NCI-H774 (cell line): ENCODE results near the gene STXBP1.

Source experiments
- DNase-seq: peaks from one replicate; lab custom pipeline; 2025; lab: John Stamatoyannopoulos, UW

STXBP1 gene

GRCh38 chr9:127715470-127716337 lies 103.6 kb downstream of the STXBP1 start, which contains the start of the genes PTRH1 and TTC16:
TSS of gene PTRH1 (minus strand) at chr9:127715663. CDS start at chr9:127715639, 24 bp downstream.
TSS of gene TTC16 (plus strand) at chr9:127716079. CDS start at chr9:127716146, 67 bp downstream.
- peak; percentile 97 for DNase-seq

- no peak for DNase-seq
Observed at GRCh38 chr9:127716412-127716811, 104.3 kb downstream of the STXBP1 start.

GRCh38 chr9:127717766-127718165 lies 105.7 kb downstream of the STXBP1 start:
- no peak for DNase-seq

- DNase-seq = no peak
Observed at GRCh38 chr9:127720031-127720864, 108.2 kb downstream of the STXBP1 start.

GRCh38 chr9:127720865-127721227 lies 108.8 kb downstream of the STXBP1 start:
- DNase-seq = no peak

GRCh38 chr9:127721391-127721821 lies 109.3 kb downstream of the STXBP1 start:
- DNase-seq = no peak

- no peak for DNase-seq
Observed at GRCh38 chr9:127722055-127722745, 110.1 kb downstream of the STXBP1 start.

- DNase-seq = no peak
Observed at GRCh38 chr9:127723013-127723412, 110.9 kb downstream of the STXBP1 start.

- peak; percentile 46 for DNase-seq
Observed at GRCh38 chr9:127723444-127723843, 111.4 kb downstream of the STXBP1 start.

- DNase-seq = peak; percentile 35
Observed at GRCh38 chr9:127724012-127724411, 111.9 kb downstream of the STXBP1 start.

- no peak for DNase-seq
Observed at GRCh38 chr9:127726871-127727270, 114.8 kb downstream of the STXBP1 start.

GRCh38 chr9:127728808-127729207 lies 116.7 kb downstream of the STXBP1 start:
- DNase-seq = no peak

- DNase-seq = no peak
Observed at GRCh38 chr9:127729522-127730256, 117.6 kb downstream of the STXBP1 start.

- no peak for DNase-seq
Observed at GRCh38 chr9:127730262-127730661, 118.2 kb downstream of the STXBP1 start.

- DNase-seq = no peak
Observed at GRCh38 chr9:127730799-127731410, 118.8 kb downstream of the STXBP1 start.

GRCh38 chr9:127731938-127732337 lies 119.9 kb downstream of the STXBP1 start:
- DNase-seq = no peak

GRCh38 chr9:127732444-127732843 lies 120.4 kb downstream of the STXBP1 start:
- DNase-seq = no peak

GRCh38 chr9:127733614-127734013 lies 121.5 kb downstream of the STXBP1 start:
- DNase-seq = no peak

GRCh38 chr9:127734247-127734746 lies 122.2 kb downstream of the STXBP1 start:
- no peak for DNase-seq

- peak; percentile 99 for DNase-seq
Observed at GRCh38 chr9:127734747-127735529, 122.9 kb downstream of the STXBP1 start, which contains the start of gene TOR2A. TSS of gene TOR2A (minus strand) at chr9:127735294. CDS start at chr9:127735270, 24 bp downstream.
